Smooth muscle cell (in vitro differentiated cells): ENCODE results near the gene ZNF394. TPM values are rescaled to one million over a fixed set of nuclear protein-coding genes. Genes with fewer than 3 reads are reported as not detected.

Experiments
- DNase-seq: peaks from one replicate; lab custom pipeline; 2025; ENCODE audit not compliant: unreplicated experiment; lab: John Stamatoyannopoulos, UW
- H2AFZ ChIP-seq: fragments of 200-600 bp; sonication (generic); 2 replicates; pipeline ENCODE4 v1.6.0; 2016; ENCODE audit warnings: antibody characterized with exemption, low read depth, mild to moderate bottlenecking
- H3F3A ChIP-seq: fragments of 200-600 bp; sonication (generic); 2 replicates; pipeline ENCODE4 v1.6.0; 2017; ENCODE audit warnings: antibody characterized with exemption, low read depth
- H3K27ac ChIP-seq: fragments of 200-600 bp; sonication (generic); 2 replicates; pipeline ENCODE4 v1.5.1; 2016; ENCODE audit warnings: low read depth, mild to moderate bottlenecking
- H3K27me3 ChIP-seq: fragments of 200-600 bp; sonication (generic); 2 replicates; pipeline ENCODE4 v1.6.1; 2016; ENCODE audit warnings: low read depth, mild to moderate bottlenecking
- H3K36me3 ChIP-seq: fragments of 200-600 bp; sonication (generic); 2 replicates; pipeline ENCODE4 v1.5.1; 2016; ENCODE audit warnings: low read depth
- H3K4me1 ChIP-seq: fragments of 200-600 bp; sonication (generic); 2 replicates; pipeline ENCODE4 v1.5.1; 2016; ENCODE audit warnings: low read depth
- H3K4me2 ChIP-seq: fragments of 200-600 bp; sonication (generic); 2 replicates; pipeline ENCODE4 v1.6.0; 2016; ENCODE audit warnings: mild to moderate bottlenecking
- H3K4me3 ChIP-seq: fragments of 200-600 bp; sonication (generic); 2 replicates; pipeline ENCODE4 v1.5.1; 2016; ENCODE audit warnings: mild to moderate bottlenecking
- H3K79me2 ChIP-seq: fragments of 200-600 bp; sonication (generic); 2 replicates; pipeline ENCODE4 v1.6.0; 2016; ENCODE audit warnings: low read depth, mild to moderate bottlenecking
- H3K9ac ChIP-seq: fragments of 200-600 bp; sonication (generic); 2 replicates; pipeline ENCODE4 v1.6.0; 2016; ENCODE audit warnings: low read depth
- H3K9me3 ChIP-seq: fragments of 200-600 bp; sonication (generic); replicated peaks from 2 replicates; pipeline ENCODE4 v1.5.1; 2016; ENCODE audit warnings: low read depth
- H4K20me1 ChIP-seq: fragments of 200-600 bp; sonication (generic); 2 replicates; pipeline ENCODE4 v1.6.0; 2016; ENCODE audit warnings: low read depth
- CTCF ChIP-seq: fragments of 200-600 bp; sonication (generic); IDR thresholded peaks from 2 replicates; pipeline ENCODE4 v1.5.1; 2017; ENCODE audit warnings: borderline replicate concordance, mild to moderate bottlenecking, antibody characterized with exemption; ENCODE audit not compliant: insufficient read depth, poor library complexity, severe bottlenecking
- WGBS: methylation state at CpG from one replicate; pipeline ENCODE4 v1.1.7; 2016; ENCODE audit warnings: low lambda C conversion rate; 5-methylcytosine and 5-hydroxymethylcytosine counted together
- polyA plus RNA-seq: library from polyadenylated mRNA; unstranded; fragments of >200 nt; fragmentation: Nextera tagmentation; extraction: Ambion mirVana; gene quantifications from 2 replicates; pipeline ENCODE4 v1.2.1, GENCODE V29; 2016
- total RNA-seq: library from RNA; depleted of rRNA; stranded (reverse); fragments of >200 nt; gene quantifications from 2 replicates; pipeline ENCODE4 v1.2.3, GENCODE V29; 2014

Gene ZNF394
- total and polyA plus RNA-seq, 2 experiments from 2014 or later: 13.2 to 27.7 TPM

- Histone ChIP-seq H3K27me3 (no peaks in the 10 kb centered on the region), H3K9ac (no peak overlapping the region), H3K36me3 (peaks cover 16% of the 10 kb centered on the region), H3F3A (no peaks in the 10 kb centered on the region), H3K4me2 (no peak overlapping the region), H3K4me3 (no peak overlapping the region), H4K20me1 (no peaks in the 10 kb centered on the region), H3K9me3 (peaks cover 15% of the 10 kb centered on the region), H2AFZ (no peak overlapping the region), H3K27ac (no peak overlapping the region), H3K79me2 (no peaks in the 10 kb centered on the region), H3K4me1 (no peaks in the 10 kb centered on the region)
- no peak for TF ChIP-seq CTCF
- DNase-seq: no peak
- 99% methylated on average over 34 of the region's 34 CpGs for WGBS
Measured at GRCh38 chr7:99543081-99543671, 43.1 kb upstream of the ZNF394 start.

- Histone ChIP-seq H3K79me2 (no peaks in the 10 kb centered on the region), H3F3A (no peaks in the 10 kb centered on the region), H3K9me3 (peaks cover 11% of the 10 kb centered on the region), H4K20me1 (no peaks in the 10 kb centered on the region), H3K9ac (no peak overlapping the region), H3K27ac (no peak overlapping the region), H2AFZ (no peak overlapping the region), H3K4me3 (no peak overlapping the region), H3K4me1 (no peaks in the 10 kb centered on the region), H3K4me2 (no peak overlapping the region), H3K36me3 (no peaks in the 10 kb centered on the region), H3K27me3 (no peaks in the 10 kb centered on the region)
- no peak for TF ChIP-seq CTCF
- 92% methylated on average over 9 of the region's 9 CpGs for WGBS
- DNase-seq: no peak
Measured at GRCh38 chr7:99541212-99541611, 41.1 kb upstream of the ZNF394 start.

- Histone ChIP-seq H3K9me3 (peaks cover 11% of the 10 kb centered on the region), H3K27me3 (no peaks in the 10 kb centered on the region), H3K79me2 (no peaks in the 10 kb centered on the region), H2AFZ (no peak overlapping the region), H3K4me1 (no peaks in the 10 kb centered on the region), H3K36me3 (no peaks in the 10 kb centered on the region), H3K27ac (no peak overlapping the region), H4K20me1 (no peaks in the 10 kb centered on the region), H3K4me2 (no peak overlapping the region), H3F3A (no peaks in the 10 kb centered on the region), H3K9ac (no peak overlapping the region), H3K4me3 (no peak overlapping the region)
- WGBS: 95% methylated on average over 5 of the region's 5 CpGs
- no peak for TF ChIP-seq CTCF
- no peak for DNase-seq
Measured at GRCh38 chr7:99540542-99540941, 40.5 kb upstream of the ZNF394 start.

GRCh38 chr7:99539213-99539811 is 39.2 kb upstream of the ZNF394 start:
- DNase-seq: no peak
- Histone ChIP-seq H4K20me1 (no peaks in the 10 kb centered on the region), H3K4me2 (no peak overlapping the region), H3K9ac (no peak overlapping the region), H3K4me3 (no peak overlapping the region), H3K27ac (no peak overlapping the region), H3K36me3 (no peaks in the 10 kb centered on the region), H2AFZ (no peak overlapping the region), H3F3A (no peaks in the 10 kb centered on the region), H3K79me2 (no peaks in the 10 kb centered on the region), H3K27me3 (no peaks in the 10 kb centered on the region), H3K4me1 (no peaks in the 10 kb centered on the region), H3K9me3 (peaks cover 7% of the 10 kb centered on the region)
- 92% methylated on average over 7 of the region's 7 CpGs for WGBS
- no peak for TF ChIP-seq CTCF
